Ecto neural progenitor cell (in vitro differentiated cells): ENCODE measurements around the gene RARB.

Experiments used
- DNase-seq: peaks from one replicate; pipeline ENCODE4 v3.0.0-alpha.2; 2018; ENCODE audit warnings: low spot score

RARB gene

GRCh38 chr3:25604107-25604805 is 176.2 kb downstream of the RARB start:
- DNase-seq, result no peak

- DNase-seq, result no peak
Measured at GRCh38 chr3:25610167-25610566, 182.1 kb downstream of the RARB start.

GRCh38 chr3:25610779-25611178 is 182.7 kb downstream of the RARB start:
- no peak for DNase-seq

GRCh38 chr3:25611193-25611592 is 183.1 kb downstream of the RARB start:
- DNase-seq, result no peak

GRCh38 chr3:25618028-25618427 is 190.0 kb downstream of the RARB start:
- no peak for DNase-seq

GRCh38 chr3:25619382-25619781 is 191.3 kb downstream of the RARB start:
- no peak for DNase-seq

GRCh38 chr3:25620493-25620892 is 192.4 kb downstream of the RARB start:
- no peak for DNase-seq

- no peak for DNase-seq
Measured at GRCh38 chr3:25621087-25621486, 193.0 kb downstream of the RARB start.

- DNase-seq, result no peak
Measured at GRCh38 chr3:25631989-25632388, 203.9 kb downstream of the RARB start.

- no peak for DNase-seq
Measured at GRCh38 chr3:25633919-25634318, 205.9 kb downstream of the RARB start.

GRCh38 chr3:25635038-25635437 is 207.0 kb downstream of the RARB start:
- no peak for DNase-seq
